Inferior parietal cortex (tissue), 1 donor: Measurements from ENCODE around the gene PDE11A.
A peak's percentile ranks its signal among the peaks of the same experiment; 100 is the strongest.
"Not testable (repeated sequence)": the region's sequence is repeated elsewhere in the genome, so short reads cannot be mapped to it uniquely, and the experiment has no call there.

ENCODE experiments used
- DNase-seq: peaks from one replicate; pipeline ENCODE4 v3.0.0-alpha.2; 2016; ENCODE audit errors: extremely low spot score

The PDE11A gene

GRCh38 chr2:177883177-177883576 is 189.4 kb downstream of the PDE11A start:
- DNase-seq, result no peak

- no peak for DNase-seq
These were observed 190.1 kb downstream of the PDE11A start for GRCh38 chr2:177882501-177882900.

- DNase-seq, result no peak
These were observed 190.7 kb downstream of the PDE11A start for GRCh38 chr2:177881921-177882320.

GRCh38 chr2:177881008-177881747 is 191.4 kb downstream of the PDE11A start:
- DNase-seq, result no peak

GRCh38 chr2:177880285-177880684 is 192.3 kb downstream of the PDE11A start:
- DNase-seq, result no peak

GRCh38 chr2:177876950-177877349 is 195.6 kb downstream of the PDE11A start:
- no peak for DNase-seq

- DNase-seq, result no peak
These were observed 197.9 kb downstream of the PDE11A start for GRCh38 chr2:177874686-177875085.

- DNase-seq, result no peak
These were observed 198.7 kb downstream of the PDE11A start for GRCh38 chr2:177873915-177874314.

GRCh38 chr2:177872286-177872685 is 200.3 kb downstream of the PDE11A start:
- no peak for DNase-seq

- no peak for DNase-seq
These were observed 202.7 kb downstream of the PDE11A start for GRCh38 chr2:177869912-177870311.

- no peak for DNase-seq
These were observed 203.4 kb downstream of the PDE11A start for GRCh38 chr2:177869209-177869608.

GRCh38 chr2:177868806-177869205 is 203.8 kb downstream of the PDE11A start:
- DNase-seq, result no peak

- DNase-seq, result no peak
These were observed 215.0 kb downstream of the PDE11A start for GRCh38 chr2:177857538-177857937.

GRCh38 chr2:177852389-177852788 is 220.2 kb downstream of the PDE11A start:
- no peak for DNase-seq

- DNase-seq, result no peak
These were observed 229.4 kb downstream of the PDE11A start for GRCh38 chr2:177843188-177843587.

- no peak for DNase-seq
These were observed 230.3 kb downstream of the PDE11A start for GRCh38 chr2:177842243-177842642.

- DNase-seq, result not testable (repeated sequence)
These were observed 237.0 kb downstream of the PDE11A start for GRCh38 chr2:177835418-177836204.

- no peak for DNase-seq
These were observed 239.8 kb downstream of the PDE11A start for GRCh38 chr2:177832611-177833433.

- DNase-seq, result no peak
These were observed 241.6 kb downstream of the PDE11A start for GRCh38 chr2:177830881-177831386.

GRCh38 chr2:177828557-177828956 is 244.0 kb downstream of the PDE11A start:
- peak; percentile 34 for DNase-seq

GRCh38 chr2:177826897-177827296 is 245.7 kb downstream of the PDE11A start:
- DNase-seq, result no peak

GRCh38 chr2:177822941-177823340 is 249.6 kb downstream of the PDE11A start:
- DNase-seq, result no peak
